Endothelial cell of umbilical vein (primary cell): Measurements from ENCODE around the gene AMOT. TPM values are rescaled to one million over a fixed set of nuclear protein-coding genes. Genes with fewer than 3 reads are reported as not detected.

Source experiments
- BruUV-seq: library from RNA; stranded (reverse); fragments of 400-500 nt; replicated peaks from 2 replicates; lab custom pipeline; 2021; lab: Mats Ljungman, UMichigan
- CTCF ChIA-PET: fragments of 300-600, 350-600 bp; sonication (Branson Sonifier 250); formaldehyde crosslinking; loops from one replicate; lab custom pipeline; 2021; ENCODE audit warnings: antibody characterized with exemption, inconsistent platforms; lab: Charles Lee
- POLR2A ChIA-PET: fragments of 300-600, 350-600 bp; sonication (Branson Sonifier 250); formaldehyde crosslinking; loops from one replicate; lab custom pipeline; 2021; ENCODE audit warnings: antibody characterized with exemption, inconsistent platforms; lab: Charles Lee
- DNase-seq: peaks from one replicate; pipeline ENCODE4 v3.0.0-alpha.2; 2011; ENCODE audit warnings: low read depth, low spot score
- FAIRE-seq: peaks from 2 replicates; lab custom pipeline; 2011; peaks lifted over from hg19 to GRCh38; lab: Jason Lieb, UNC
- H2AFZ ChIP-seq: 2 replicates; pipeline ENCODE4 v1.6.0; 2012; ENCODE audit warnings: low read depth, low read length, control low read depth, inconsistent platforms
- H3K27ac ChIP-seq: 2 replicates; pipeline ENCODE4 v1.5.1; 2011; ENCODE audit warnings: low read depth, mild to moderate bottlenecking, control low read depth, low read length, moderate library complexity; ENCODE audit not compliant: insufficient read depth
- H3K27me3 ChIP-seq, 2 experiments: 2 replicates each; pipeline versions ENCODE4 v1.6.0 to v1.6.1; 2011; ENCODE audit warnings: low read length in 2 of 2, mixed read lengths in 1 of 2; ENCODE audit not compliant: control insufficient read depth in 2 of 2, insufficient read depth in 2 of 2
- H3K36me3 ChIP-seq, 2 experiments: 2 replicates in 1 of 2; 3 replicates in 1 of 2; pipeline ENCODE4 v1.5.1; 2011; ENCODE audit warnings: low read length in 2 of 2, mild to moderate bottlenecking in 1 of 2, moderate library complexity in 1 of 2; ENCODE audit not compliant: control insufficient read depth in 2 of 2, insufficient read depth in 2 of 2; ENCODE audit errors: extremely low read depth in 1 of 2
- H3K4me1 ChIP-seq: 3 replicates; pipeline ENCODE4 v1.5.1; 2011; ENCODE audit warnings: mild to moderate bottlenecking, low read length; ENCODE audit not compliant: control insufficient read depth, insufficient read depth; ENCODE audit errors: extremely low read depth
- H3K4me2 ChIP-seq: 2 replicates; pipeline ENCODE4 v1.6.1; 2011; ENCODE audit warnings: low read length, control low read depth, mixed read lengths; ENCODE audit not compliant: insufficient read depth
- H3K4me3 ChIP-seq, 3 experiments: fragments of 200-600 bp in 1 of 3; sonication (generic), shearing (Covaris generic) in 1 of 3; replicated peaks in 1 of 3; 2 replicates each; pipeline ENCODE4 v1.5.1; 2011 to 2016; ENCODE audit warnings: control low read depth in 3 of 3, low read length in 3 of 3, mild to moderate bottlenecking in 2 of 3, inconsistent platforms in 1 of 3, low read depth in 1 of 3, moderate library complexity in 1 of 3; ENCODE audit not compliant: insufficient read depth in 1 of 3
- H3K79me2 ChIP-seq: 2 replicates; pipeline ENCODE4 v1.6.0; 2012; ENCODE audit warnings: low read length, inconsistent platforms; ENCODE audit not compliant: control insufficient read depth, insufficient read depth
- H3K9ac ChIP-seq: replicated peaks from 2 replicates; pipeline ENCODE3; 2011; ENCODE audit warnings: low read length, control low read depth; ENCODE audit not compliant: insufficient read depth; ENCODE audit errors: extremely low read depth
- H3K9me1 ChIP-seq: replicated peaks from 3 replicates; pipeline ENCODE4 v1.6.0; 2011; ENCODE audit warnings: mild to moderate bottlenecking, low read length; ENCODE audit not compliant: control insufficient read depth, insufficient read depth; ENCODE audit errors: extremely low read depth
- H3K9me3 ChIP-seq: replicated peaks from 2 replicates; pipeline ENCODE4 v1.5.1; 2012; ENCODE audit warnings: low read length, inconsistent platforms; ENCODE audit not compliant: control insufficient read depth, insufficient read depth
- H4K20me1 ChIP-seq: replicated peaks from 2 replicates; pipeline ENCODE3; 2011; ENCODE audit warnings: mild to moderate bottlenecking, low read length; ENCODE audit not compliant: control insufficient read depth, insufficient read depth; ENCODE audit errors: extremely low read depth
- EZH2 ChIP-seq: IDR thresholded peaks from 2 replicates; pipeline ENCODE4 v1.6.1; 2012; ENCODE audit warnings: borderline replicate concordance, low read depth, mild to moderate bottlenecking, moderate library complexity, low read length, inconsistent platforms; ENCODE audit not compliant: severe bottlenecking
- FOS ChIP-seq: IDR thresholded peaks from 2 replicates; pipeline ENCODE4 v1.6.1; 2011; ENCODE audit warnings: mild to moderate bottlenecking, low read length, moderate library complexity, borderline replicate concordance; ENCODE audit not compliant: insufficient read depth
- GATA2 ChIP-seq: IDR thresholded peaks from 2 replicates; pipeline ENCODE4 v1.7.0; 2011; ENCODE audit warnings: low read depth, mild to moderate bottlenecking, moderate library complexity, mixed read lengths, low read length; ENCODE audit not compliant: insufficient read length, insufficient read depth
- JUN ChIP-seq: IDR thresholded peaks from 2 replicates; pipeline ENCODE4 v1.6.1; 2011; ENCODE audit warnings: borderline replicate concordance, low read depth; ENCODE audit not compliant: insufficient read length, insufficient read depth
- MYC ChIP-seq: IDR thresholded peaks from one replicate; pipeline ENCODE4 v1.6.1; 2011; ENCODE audit warnings: mild to moderate bottlenecking, low read depth, low read length
- POLR2A ChIP-seq: IDR thresholded peaks from 2 replicates; pipeline ENCODE4 v1.6.1; 2012; ENCODE audit warnings: low read depth, mild to moderate bottlenecking, control low read depth, low read length
- POLR2AphosphoS5 ChIP-seq: IDR thresholded peaks from 2 replicates; pipeline ENCODE4 v1.6.1; 2012; ENCODE audit warnings: low read depth, mild to moderate bottlenecking, control low read depth, low read length, moderate library complexity; ENCODE audit not compliant: insufficient read depth
- dilution Hi-C: fragments of 300-500 bp; cut with MboI; formaldehyde crosslinking; loops from one replicate; pipeline ENCODE4 v1.15.0; 2019; ENCODE audit warnings: low sequenced_read_pairs; ENCODE audit not compliant: extremely low pct_ligation_motif_present
- intact Hi-C: fragments of 100-400 bp; cut with micrococcal nuclease; formaldehyde crosslinking; loops from one replicate; pipeline ENCODE4 v1.10.0; 2022
- polyA plus RNA-seq, 4 experiments: library from polyadenylated mRNA; depleted of rRNA in 3 of 4; stranded (reverse) in 3 of 4; unstranded in 1 of 4; fragments of >200 nt; gene quantifications; 2 replicates each; pipeline versions ENCODE4 v1.2.1 to v1.2.3, GENCODE V29; 2011 to 2012; ENCODE audit warnings: missing spikeins in 1 of 4
- total RNA-seq: library from RNA; stranded (reverse); gene quantifications from 2 replicates; pipeline ENCODE4 v1.2.3, GENCODE V29; 2021
- TF ChIP-seq, protein P1 (sequence below): IDR thresholded peaks from 2 replicates; pipeline ENCODE4 v1.6.1; 2011; ENCODE audit not compliant: insufficient read depth, insufficient read length
- TF ChIP-seq, protein P2 (sequence below), 2 donors: IDR thresholded peaks; 1 replicate in 1 of 2; 2 replicates in 1 of 2; pipeline ENCODE4 v1.5.1; 2011; ENCODE audit warnings: low read length in 2 of 2, mild to moderate bottlenecking in 2 of 2, moderate library complexity in 2 of 2, control low read depth in 1 of 2, inconsistent platforms in 1 of 2, low read depth in 1 of 2; ENCODE audit not compliant: insufficient read depth in 1 of 2; ENCODE audit errors: extremely low read depth in 1 of 2

AMOT gene
- total and polyA plus RNA-seq, 2 donors (not counting 3 experiments of a cell fraction or from before 2014, with no cell fraction given) = 0.68 to 3.5 TPM

DNA sequence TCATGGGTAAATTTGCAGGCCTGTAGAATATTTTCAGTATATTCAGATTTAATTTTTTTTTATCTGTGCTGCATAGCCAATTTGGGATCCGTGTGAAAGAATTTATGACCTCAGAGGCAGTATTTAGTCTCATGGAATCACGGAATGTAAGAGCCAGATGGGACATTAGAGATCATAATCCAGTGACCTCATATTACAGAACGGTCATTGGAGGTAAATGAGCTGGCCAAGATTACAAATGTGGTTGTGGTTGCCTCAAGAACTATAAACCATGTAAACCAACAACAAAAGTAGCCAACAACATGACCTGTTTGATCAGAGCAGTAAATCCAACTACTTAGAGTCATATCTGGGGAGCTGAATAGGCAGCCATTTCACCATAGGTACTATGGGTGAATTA is 71.6 kb downstream of the AMOT start:
- Histone ChIP-seq H3K4me1 (no peaks in the 10 kb centered on the region), H4K20me1 (no peaks in the 10 kb centered on the region), H3K4me2 (no peak overlapping the region), H3K9me3 (no peaks in the 10 kb centered on the region), H3K9ac (no peak overlapping the region), H2AFZ (no peak overlapping the region), H3K27ac (no peak overlapping the region), H3K36me3 (no peaks in the 10 kb centered on the region), H3K79me2 (no peaks in the 10 kb centered on the region), H3K9me1 (no peaks in the 10 kb centered on the region), H3K4me3 (no peak overlapping the region), H3K27me3 (no peaks in the 10 kb centered on the region)
- ChIA-PET CTCF (no interaction called here), POLR2A (no interaction called here)
- DNase-seq = no peak
- TF ChIP-seq POLR2A = no peak
- TF ChIP-seq JUN = no peak
- no peak for TF ChIP-seq POLR2AphosphoS5
- no peak for TF ChIP-seq GATA2
- TF ChIP-seq, protein P1, sequence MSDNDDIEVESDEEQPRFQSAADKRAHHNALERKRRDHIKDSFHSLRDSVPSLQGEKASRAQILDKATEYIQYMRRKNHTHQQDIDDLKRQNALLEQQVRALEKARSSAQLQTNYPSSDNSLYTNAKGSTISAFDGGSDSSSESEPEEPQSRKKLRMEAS = no peak
- TF ChIP-seq EZH2 = no peak
- TF ChIP-seq, protein P2, sequence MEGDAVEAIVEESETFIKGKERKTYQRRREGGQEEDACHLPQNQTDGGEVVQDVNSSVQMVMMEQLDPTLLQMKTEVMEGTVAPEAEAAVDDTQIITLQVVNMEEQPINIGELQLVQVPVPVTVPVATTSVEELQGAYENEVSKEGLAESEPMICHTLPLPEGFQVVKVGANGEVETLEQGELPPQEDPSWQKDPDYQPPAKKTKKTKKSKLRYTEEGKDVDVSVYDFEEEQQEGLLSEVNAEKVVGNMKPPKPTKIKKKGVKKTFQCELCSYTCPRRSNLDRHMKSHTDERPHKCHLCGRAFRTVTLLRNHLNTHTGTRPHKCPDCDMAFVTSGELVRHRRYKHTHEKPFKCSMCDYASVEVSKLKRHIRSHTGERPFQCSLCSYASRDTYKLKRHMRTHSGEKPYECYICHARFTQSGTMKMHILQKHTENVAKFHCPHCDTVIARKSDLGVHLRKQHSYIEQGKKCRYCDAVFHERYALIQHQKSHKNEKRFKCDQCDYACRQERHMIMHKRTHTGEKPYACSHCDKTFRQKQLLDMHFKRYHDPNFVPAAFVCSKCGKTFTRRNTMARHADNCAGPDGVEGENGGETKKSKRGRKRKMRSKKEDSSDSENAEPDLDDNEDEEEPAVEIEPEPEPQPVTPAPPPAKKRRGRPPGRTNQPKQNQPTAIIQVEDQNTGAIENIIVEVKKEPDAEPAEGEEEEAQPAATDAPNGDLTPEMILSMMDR (IDR thresholded peaks at IDR 0.05; ENCODE audit: extremely low read depth in 1 of 2, insufficient read depth in 1 of 2, low read depth in 1 of 2, low read length in 2 of 2) = no peak
- TF ChIP-seq MYC = no peak
- no peak for TF ChIP-seq FOS
- no peak for FAIRE-seq
- intact Hi-C loops (no loop called here), dilution Hi-C loops (no loop called here)
- no TSS peak for BruUV-seq
